NCI-H1105 (cell line): ENCODE data around the gene FZD2.
"Not testable (repeated sequence)": the region's sequence is repeated elsewhere in the genome, so short reads cannot be mapped to it uniquely, and the experiment has no call there.

Experiments
- DNase-seq: peaks from one replicate; lab custom pipeline; 2025; lab: John Stamatoyannopoulos, UW

FZD2 gene

DNA sequence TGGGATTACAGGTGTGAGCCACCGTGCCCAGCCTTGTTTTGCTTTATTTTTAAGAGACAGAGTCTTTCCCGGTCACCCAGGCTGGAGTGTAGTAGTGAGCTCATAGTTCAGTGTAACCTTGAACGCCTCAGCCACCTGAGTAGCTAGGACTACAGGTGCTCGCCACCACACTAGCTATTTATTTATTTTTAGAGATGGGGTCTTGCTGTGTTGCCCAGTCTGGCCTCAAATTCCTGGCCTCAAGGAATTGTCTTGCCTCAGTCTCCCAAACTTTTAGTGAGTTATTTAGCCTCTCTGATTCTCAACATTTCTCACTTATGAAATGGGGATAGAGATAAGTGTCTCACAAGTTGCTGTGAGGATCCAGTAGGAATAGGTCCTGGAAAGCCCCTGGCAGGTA lies 21.7 kb downstream of the FZD2 start:
- no peak for DNase-seq

DNA sequence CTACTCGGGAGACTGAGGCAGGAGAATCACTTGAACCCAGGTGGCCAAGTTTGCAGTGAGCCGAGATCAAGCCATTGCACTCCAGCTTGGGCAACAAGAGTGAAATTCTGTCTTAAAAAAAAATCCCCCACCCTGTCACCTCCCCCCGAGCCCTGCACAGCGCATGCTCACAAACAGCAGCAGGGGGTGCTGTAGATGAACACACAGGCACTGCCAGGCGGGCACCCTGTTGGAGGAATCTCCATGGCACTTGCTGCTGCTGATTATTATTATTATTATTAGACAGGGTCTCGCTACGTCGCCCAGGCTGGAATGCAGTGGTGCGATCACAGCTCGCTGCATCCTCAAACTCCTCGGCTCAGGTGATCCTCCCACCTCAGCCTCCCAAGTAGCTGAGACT lies 24.6 kb downstream of the FZD2 start:
- no peak for DNase-seq

DNA sequence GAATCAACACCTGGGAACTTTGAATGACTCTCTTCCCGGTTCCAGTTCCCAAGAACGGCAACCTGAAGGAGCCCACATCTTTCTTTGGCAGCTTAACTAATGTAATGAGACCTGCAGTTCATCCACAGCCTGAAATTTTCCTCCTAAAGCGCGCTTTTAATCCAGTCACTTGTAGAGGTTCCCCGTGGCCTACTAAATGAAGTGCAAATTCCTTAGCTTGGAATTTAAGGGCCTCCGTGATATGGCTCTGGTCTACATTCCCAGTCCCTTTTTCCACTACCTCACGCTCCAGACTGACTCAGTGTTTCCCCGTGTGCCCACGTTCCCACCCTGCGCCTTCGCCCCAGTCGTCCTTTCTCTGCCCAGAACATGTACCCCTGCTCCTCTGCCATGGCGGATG lies 27.2 kb downstream of the FZD2 start:
- DNase-seq, result no peak

DNA sequence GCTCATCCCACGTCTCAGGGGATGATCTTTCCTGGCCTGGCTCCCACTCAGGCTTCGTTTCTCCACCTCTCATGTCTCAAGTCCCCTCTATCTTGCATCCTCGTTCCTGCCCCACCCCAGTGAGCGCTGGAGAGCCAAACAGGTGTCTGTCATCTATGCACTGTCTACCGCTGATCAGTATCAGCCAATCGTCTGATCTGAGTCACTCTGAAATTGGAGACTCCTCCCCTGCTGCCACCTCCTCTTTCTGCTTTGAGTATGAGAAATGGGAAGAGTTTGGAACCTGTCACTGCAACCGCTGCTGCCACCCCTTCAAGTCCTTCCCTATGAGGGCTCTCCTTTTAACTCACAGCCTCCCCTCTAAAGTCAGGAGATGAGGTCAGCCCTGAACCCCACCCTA lies 28.0 kb downstream of the FZD2 start:
- DNase-seq, result no peak

DNA sequence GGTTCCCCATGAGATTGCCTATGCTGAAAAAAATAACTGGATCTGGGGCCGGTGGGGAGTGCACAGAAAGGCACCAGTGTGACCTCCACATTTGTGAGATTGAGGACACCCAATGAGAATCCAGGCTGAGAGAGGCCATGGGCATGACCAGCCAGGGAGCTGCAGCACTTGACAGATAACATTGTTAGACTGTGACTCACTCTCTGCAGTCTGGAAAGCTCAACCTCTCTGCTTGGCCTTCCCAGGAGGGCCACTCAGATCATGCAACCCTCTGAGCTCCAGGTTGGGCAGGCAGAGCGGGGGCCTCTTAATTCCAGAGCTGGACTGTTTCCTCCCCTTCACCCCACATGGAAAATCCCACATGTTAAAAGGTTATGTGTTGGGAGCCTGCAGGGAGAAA lies 30.1 kb downstream of the FZD2 start:
- no peak for DNase-seq

DNA sequence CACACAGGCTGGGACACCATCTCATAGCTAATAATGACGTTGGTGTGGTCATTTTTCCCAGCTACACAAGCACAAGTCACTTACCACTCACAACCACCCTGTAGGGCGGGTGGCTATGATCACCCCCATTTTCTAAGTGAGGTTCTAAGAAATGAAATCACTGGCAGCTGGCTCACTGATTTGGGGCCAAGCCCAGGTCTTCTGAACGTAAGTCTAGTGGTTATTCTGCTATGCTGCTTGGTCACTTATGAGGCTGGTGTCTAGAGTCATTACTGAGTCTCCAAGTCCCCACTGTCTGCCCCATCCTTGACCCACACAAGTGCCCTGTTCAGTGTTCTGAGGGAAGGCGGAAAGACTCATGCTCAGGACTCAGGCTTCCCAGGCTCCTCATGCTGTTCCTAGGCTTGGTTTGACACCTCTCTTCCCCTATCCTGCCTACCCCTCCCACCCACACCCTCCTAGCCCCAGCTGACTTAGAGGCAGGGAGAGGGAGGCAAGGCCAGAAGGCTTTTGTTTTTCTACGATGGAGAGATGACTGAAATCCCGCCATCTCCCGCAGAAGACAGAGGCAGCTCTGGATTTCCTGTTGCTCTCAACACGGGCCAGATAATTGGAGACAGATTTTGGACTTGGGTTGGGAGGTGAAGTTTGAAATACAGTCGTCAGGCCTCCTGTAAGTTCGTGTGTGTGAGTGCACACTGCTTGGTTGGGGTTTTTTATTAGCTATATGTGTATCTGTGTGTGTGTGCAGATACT lies 32.2 kb downstream of the FZD2 start:
- DNase-seq, result no peak

DNA sequence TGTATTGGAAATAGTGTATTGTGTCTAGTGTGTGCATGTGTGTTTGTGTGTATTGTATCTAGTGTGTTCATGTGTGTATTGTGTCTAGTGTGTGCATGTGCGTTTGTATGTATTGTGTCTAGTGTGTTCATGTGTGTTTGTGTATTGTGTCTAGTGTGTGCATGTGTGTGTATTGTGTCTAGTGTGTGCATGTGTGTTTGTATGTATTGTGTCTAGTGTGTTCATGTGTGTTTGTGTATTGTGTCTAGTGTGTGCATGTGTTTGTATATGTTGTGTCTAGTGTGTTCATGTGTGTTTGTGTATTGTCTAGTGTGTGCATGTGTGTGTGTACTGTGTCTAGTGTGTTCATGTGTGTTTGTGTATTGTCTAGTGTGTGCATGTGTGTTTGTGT lies 32.8 kb downstream of the FZD2 start:
- not testable (repeated sequence) for DNase-seq

DNA sequence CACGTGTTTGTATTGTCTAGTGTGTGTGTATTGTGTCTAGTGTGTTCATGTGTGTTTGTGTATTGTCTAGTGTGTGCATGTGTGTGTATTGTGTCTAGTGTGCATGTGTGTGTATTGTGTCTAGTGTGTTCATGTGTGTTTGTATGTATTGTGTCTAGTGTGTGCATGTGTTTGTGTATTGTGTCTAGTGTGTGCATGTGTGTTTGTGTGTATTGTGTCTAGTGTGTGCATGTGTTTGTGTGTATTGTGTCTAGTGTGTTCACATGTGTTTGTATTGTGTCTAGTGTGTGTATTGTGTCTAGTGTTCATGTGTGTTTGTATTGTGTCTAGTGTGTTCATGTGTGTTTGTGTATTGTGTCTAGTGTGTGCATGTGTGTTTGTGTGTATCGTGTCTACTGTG lies 33.5 kb downstream of the FZD2 start:
- not testable (repeated sequence) for DNase-seq

DNA sequence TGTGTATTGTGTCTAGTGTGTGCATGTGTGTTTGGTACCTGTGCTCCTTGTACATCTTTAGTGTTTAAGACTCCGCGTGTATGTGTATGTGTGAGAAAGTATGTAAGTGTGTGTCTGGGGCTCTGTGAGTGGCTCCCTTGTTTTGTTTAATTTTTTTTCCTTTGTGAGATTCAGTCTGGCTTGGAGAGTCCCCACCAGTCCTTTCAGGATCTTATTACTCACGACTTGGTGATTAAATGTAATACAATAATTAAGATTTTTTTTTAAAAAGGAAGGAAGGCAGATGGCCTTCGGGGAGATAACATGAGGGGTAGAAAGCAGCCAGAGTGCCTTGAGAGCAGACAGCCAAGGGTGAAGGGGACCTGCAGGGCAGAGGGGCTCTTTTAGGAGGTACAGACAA lies 33.9 kb downstream of the FZD2 start:
- no peak for DNase-seq

DNA sequence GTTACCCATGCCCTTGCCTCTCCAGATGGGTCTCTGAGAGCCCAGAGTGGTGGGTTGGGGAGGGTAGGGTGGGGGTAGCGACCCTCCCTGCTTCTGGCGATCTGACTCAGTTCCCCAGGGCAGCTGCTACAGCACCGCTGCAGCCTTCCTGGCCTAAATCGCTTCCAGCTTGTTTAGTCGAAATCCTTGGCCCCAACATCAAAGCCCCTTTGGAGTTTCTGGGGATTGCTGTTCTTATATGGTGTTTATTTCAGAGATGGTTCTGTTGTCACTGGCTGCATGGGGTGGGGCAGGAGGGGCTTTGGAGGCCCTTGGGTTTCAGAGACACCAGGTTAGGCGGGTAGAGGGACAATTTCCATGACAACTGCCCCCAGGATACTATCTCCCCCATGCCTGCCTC lies 35.9 kb downstream of the FZD2 start:
- DNase-seq, result no peak

DNA sequence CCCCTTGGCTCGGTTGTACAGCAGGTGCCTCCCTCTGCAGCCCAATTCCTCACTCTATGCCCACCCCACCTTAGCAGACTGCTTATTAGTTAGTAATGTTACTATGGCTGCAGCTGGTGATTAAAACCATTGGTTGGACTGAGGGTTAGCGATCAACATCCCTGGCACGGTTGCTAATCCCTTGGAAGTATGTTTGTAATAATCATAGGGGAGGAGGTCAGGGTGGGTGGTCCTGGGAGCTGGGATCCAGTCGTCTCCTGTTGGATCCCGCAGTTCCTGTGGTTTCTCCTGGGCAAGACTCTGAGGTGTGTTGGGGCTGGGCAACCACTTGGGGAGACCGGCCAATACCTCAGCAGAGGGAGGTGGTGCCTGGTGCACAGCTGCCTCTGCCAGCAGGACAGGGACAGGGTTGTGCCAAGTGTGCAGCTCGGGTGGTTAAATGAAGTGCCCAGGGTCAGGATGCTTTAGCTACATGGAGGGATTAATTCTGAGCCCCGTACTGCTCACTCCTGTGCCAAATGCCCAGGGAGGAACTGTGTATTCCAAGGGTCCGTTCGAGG lies 38.0 kb downstream of the FZD2 start:
- DNase-seq, result no peak

DNA sequence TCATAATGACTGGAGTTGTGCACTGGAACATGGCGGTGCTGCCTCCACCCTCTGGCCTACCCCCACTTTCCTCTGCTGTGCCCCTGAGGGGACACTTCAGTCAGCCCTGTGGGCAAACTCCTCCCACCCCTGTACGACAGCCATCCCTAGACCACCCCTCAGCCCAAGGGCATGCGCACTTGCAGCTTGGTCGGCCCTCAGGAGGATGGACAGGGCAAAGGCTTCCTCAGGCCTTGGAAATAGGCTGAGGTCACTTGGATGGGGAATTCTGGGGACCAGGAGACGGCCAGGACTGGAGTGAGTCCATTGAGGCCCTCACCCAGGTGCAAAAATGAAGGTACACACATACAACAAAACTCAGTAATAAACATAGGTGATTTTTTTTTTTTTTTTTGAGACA lies 41.0 kb downstream of the FZD2 start:
- no peak for DNase-seq

DNA sequence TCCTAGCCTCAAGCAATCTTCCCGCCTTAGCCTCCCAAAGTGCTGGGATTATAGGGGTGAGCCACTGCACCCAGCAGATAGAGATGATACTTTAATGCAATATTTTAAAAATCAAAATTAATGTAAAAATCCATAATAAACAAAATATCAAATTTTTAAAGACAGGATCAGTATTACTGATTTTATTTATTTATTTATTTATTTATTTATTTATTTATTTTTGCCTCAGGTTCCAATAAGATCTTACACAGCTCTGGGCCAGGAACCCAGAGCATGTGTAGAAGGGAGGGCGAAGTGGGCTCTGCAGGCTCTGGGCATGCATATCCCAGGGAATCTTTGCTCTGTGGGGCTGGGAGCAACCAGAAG lies 41.6 kb downstream of the FZD2 start:
- no peak for DNase-seq

DNA sequence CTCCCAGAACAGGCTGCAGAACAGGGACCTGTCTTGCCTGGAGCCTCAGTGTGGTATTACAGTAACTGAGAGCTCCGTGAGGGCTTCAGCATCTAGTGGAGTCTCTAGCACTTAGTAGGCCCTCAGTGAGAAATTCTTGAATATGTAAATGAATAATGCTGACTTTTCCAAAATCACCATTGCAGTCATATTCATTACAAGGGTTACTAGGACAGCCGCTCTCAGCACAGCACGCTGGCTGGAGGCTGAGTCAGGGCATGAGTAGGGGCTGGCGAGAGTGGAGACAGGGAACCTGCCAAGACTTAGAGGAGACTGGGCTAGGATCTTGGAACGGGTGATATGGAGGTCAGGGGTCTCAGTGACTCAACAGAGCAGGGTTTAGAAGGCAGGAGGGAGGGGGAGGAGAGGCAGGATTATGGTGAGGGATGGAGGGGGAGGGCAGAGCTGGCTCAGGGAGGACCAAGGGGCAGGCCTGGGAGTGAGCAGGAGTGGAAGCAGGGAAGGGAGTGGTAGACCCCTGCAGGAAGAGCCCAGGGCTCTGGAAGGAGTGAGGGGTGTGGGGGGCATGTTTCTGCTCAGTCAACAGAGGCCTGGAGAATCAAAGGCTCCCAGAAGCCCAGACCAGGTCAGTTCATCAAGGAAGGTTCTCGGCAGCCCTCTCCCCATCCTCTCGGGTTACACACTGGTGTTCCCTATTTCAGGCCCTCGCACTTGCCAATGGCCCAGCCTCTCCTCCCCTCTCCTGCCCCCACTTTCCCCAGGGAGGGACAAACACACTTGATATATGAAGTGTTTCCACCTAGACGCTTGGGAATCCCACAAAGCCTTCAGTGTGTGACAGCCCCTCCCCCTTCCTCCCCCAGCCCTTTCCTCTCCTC lies 42.3 kb downstream of the FZD2 start:
- DNase-seq, result no peak

DNA sequence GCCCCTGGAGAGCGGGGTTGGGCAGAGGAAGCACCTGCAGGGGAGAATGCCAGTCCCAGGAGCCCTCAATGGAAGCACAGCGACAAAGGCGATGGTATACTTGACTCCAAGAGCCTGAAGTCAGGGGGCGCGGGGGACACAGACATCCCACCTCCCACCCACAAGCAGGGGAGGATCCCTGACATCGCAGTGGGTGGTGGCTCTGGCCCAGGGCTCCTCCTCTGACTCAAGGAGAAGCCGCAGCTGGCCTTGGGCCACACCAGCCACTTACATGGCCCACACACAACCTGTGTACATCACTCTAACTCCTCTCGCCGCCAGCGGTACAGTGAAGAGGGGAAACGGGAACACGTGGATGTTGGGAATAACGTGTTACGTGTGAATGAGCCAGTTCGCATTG lies 44.3 kb downstream of the FZD2 start:
- DNase-seq, result no peak

DNA sequence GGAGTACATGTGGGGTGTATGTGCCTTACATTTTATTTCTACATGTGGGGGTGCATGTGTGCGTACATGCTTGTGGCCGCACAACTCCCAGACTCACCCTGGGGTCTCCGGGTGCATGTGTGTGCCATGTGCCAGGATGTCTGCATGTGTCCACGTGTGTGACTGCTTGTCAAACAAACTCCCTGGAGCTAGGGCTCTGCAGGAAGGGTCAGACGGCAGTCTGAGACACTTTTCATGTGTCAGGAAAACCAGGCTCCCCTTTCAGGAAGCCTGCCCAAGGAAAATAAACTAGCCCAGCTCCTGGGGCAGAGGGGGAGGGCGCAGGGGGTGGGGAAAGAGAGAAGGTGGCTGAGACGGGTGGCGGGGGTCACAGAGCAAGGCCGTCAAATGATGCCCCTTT lies 44.7 kb downstream of the FZD2 start:
- no peak for DNase-seq

DNA sequence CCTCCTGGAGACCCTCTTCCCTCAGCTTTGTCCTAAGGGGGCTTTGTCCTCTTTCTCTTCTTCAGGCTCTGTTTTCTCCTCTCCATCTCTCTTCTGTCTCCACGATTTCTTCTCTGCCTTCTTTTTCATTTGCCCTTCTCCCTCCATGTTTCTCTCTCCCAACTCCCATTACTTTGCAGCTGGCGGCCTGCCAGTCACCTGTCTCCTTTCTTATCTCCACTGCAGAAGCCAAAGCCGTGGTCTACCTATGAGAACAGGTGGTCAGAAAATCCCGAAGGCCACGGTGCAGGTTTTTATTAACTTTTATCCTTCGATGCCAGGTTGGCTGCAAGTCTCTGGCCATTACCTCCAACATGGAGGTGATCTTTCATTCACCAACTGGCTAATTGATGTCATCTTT lies 45.1 kb downstream of the FZD2 start:
- DNase-seq, result peak; percentile 17

DNA sequence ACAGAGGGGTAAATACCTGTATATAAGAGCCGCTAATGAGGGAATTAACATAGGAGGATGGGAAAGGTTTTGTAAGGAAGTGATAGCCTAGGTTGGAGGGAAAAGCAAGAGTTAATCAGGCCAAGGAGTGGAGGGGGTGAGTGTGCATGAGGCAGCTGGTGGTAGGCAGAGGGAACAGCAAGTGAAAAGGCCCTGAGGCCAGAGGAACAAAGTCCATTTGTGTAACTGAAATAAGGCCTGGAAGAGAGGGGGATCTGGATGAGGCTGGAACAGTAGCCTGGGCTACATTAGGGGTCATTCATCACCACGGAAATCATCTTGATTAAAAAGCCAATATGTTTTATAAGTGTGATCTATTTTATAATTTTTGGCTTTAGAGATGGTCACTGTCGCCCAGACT lies 45.7 kb downstream of the FZD2 start:
- no peak for DNase-seq

DNA sequence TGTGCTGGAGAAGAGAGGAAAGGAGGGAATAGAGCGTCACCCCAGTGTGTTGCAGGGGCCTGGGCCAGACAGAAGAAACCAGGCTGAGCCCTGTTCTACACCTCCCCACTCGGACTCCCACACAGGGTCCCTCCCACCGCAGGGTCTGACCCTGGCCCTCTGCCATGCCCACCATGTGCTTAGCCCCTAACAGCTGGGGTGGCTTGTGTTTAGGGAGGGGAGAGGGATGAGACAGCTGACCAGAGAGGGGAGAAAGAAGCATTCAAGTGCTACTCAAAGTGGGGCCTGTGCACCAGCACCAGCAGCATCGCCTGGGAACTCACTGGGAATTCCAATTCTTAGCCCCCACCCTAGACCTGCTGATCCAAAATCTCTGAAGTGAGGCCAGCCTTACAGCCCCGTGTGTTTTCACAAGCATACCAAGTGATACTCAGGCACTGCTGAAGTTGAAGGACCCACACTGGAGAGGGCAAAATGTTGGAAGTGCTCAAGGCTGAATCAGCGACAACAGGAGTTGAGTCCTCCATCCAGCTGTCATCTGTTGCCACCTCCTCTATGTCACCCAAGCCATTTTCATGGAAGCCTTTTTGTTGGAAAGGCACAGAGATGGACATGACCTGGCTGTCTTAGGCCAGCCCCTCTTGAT lies 47.0 kb downstream of the FZD2 start:
- no peak for DNase-seq

DNA sequence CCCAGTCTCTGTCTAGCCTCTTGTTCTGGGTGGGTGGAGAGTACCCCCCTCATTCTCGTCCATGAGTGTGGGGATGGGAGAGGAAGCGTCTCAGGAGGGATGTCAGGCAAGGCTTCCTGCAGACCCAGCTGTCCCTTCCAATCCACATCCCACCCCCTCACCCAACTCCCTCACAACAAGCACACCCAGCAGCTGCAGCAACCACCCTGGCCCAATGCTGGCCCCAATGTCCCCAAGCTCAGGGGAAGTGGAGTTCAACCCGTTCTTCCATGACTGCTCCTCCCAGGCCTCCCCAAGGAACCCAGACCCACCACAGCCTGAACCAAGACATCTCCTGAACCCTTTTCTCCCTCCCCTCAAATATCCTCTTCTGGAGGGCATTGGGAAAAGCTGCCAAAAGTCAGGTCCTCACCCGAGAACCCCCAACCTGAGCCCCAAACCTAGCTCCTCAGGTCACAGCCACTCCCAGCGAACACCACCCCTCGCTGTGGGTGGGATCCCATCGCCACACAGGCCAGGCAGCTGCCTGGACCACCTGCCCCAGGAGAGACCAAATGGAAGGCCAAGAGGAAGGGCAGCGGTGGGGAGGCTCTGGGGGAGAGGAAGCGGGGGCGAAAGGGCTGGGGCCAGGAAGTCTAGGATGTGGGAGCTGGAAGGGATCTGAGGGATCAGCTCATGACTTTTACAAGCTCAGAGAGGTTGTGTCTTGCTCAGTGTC lies 47.6 kb downstream of the FZD2 start:
- DNase-seq, result no peak

DNA sequence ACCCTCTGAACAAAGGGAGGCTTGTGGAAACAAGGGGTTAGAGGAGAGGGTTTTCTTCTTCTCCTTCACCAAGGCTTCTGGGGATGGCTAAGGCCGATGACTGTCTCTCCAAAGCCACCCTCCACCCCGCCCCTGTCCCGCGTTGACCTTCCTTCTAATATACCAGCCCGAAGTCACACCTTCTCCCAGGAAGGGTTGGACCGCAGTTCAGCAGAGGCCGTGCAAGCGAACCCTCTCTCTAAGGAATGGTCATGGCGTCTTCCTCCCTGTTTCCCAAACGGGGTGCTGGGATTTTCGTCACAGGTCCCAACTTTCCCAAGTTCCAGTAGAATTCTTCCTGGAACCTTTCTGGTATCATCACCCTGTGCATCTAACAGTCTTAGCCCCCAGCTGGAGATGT lies 49.4 kb downstream of the FZD2 start:
- DNase-seq, result no peak
